Chondrocyte (in vitro differentiated cells): Measurements from ENCODE around the gene PAFAH2. TPM values are rescaled to one million over a fixed set of nuclear protein-coding genes. Genes with fewer than 3 reads are reported as not detected.

Experiments
- DNase-seq: peaks from one replicate; pipeline ENCODE4 v3.0.0; 2021; ENCODE audit warnings: mixed read lengths, low spot score
- H3K27ac Mint-ChIP-seq: one replicate; pipeline ENCODE4 v1.8.0; 2021; ENCODE audit warnings: mild to moderate bottlenecking, moderate library complexity, mixed read lengths; ENCODE audit not compliant: unreplicated experiment
- H3K27me3 Mint-ChIP-seq: 2 replicates; pipeline ENCODE4 v1.8.0; 2021; ENCODE audit warnings: low read depth, mixed read lengths
- H3K36me3 Mint-ChIP-seq: 2 replicates; pipeline ENCODE4 v1.8.0; 2021; ENCODE audit warnings: low read depth, mixed read lengths
- H3K4me1 Mint-ChIP-seq: 2 replicates; pipeline ENCODE4 v1.8.0; 2021; ENCODE audit warnings: low read depth, mild to moderate bottlenecking, mixed read lengths
- H3K4me3 Mint-ChIP-seq: one replicate; pipeline ENCODE4 v1.8.0; 2021; ENCODE audit warnings: mild to moderate bottlenecking, moderate library complexity, mixed read lengths; ENCODE audit not compliant: unreplicated experiment
- H3K9me3 Mint-ChIP-seq: 2 replicates; pipeline ENCODE4 v1.8.0; 2021; ENCODE audit warnings: low read depth, mixed read lengths
- total RNA-seq: library from RNA; stranded (reverse); gene quantifications from 3 replicates; pipeline ENCODE4 v1.2.1, GENCODE V29; 2021
- TF ChIP-seq, protein P1 (sequence below): fragments of 200-600 bp; sonication (generic); IDR thresholded peaks from 2 replicates; pipeline ENCODE4 v1.5.0; 2021; ENCODE audit warnings: antibody characterized with exemption, mild to moderate bottlenecking, moderate library complexity

PAFAH2 gene
- total RNA-seq, 1 donor from 2014 or later, result 10.7 TPM

DNA sequence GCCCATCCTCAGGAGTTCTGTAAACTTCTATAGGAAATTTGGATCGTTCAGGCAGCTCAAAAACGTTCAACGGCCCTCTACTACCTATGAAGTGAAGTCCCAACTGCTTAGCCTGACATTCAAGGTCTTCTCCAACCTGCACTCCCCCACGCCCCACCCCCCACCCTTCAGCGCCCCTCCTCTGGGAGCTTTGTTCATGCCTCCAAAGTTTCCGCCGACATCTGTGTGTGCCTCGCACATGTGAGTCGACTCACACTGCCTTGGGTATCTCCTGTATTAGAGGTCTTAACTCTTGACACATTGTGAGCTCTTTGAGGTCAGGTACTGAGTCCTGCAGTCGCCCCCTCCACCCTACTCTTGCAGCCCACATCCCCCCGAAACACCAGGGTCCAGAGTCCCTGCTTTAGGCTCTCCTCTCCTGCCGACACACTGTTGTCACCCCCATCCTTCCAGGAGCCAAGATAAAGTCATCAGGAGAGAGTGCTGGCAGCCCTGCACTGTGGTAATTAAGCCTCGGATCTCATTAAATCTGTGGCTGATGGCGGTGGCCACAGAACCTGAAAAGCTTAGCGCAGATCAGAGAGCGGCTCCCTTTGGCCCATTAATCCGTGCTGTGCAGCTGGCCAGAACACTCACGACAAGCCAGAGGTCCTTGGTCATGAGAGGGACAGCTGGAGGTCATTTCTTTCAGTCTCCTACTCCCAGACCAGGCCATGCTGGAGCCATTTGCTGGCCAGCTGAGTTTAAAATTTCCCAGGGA lies 1.4 kb upstream of the PAFAH2 start:
- TF ChIP-seq, protein P1, sequence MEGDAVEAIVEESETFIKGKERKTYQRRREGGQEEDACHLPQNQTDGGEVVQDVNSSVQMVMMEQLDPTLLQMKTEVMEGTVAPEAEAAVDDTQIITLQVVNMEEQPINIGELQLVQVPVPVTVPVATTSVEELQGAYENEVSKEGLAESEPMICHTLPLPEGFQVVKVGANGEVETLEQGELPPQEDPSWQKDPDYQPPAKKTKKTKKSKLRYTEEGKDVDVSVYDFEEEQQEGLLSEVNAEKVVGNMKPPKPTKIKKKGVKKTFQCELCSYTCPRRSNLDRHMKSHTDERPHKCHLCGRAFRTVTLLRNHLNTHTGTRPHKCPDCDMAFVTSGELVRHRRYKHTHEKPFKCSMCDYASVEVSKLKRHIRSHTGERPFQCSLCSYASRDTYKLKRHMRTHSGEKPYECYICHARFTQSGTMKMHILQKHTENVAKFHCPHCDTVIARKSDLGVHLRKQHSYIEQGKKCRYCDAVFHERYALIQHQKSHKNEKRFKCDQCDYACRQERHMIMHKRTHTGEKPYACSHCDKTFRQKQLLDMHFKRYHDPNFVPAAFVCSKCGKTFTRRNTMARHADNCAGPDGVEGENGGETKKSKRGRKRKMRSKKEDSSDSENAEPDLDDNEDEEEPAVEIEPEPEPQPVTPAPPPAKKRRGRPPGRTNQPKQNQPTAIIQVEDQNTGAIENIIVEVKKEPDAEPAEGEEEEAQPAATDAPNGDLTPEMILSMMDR, result no peak
- Mint-ChIP-seq H3K4me3 (no peak overlapping the region), H3K27me3 (no peaks in the 10 kb centered on the region), H3K9me3 (no peaks in the 10 kb centered on the region), H3K4me1 (peaks cover 16% of the 10 kb centered on the region), H3K36me3 (no peaks in the 10 kb centered on the region), H3K27ac (no peak overlapping the region)
- DNase-seq, result no peak

DNA sequence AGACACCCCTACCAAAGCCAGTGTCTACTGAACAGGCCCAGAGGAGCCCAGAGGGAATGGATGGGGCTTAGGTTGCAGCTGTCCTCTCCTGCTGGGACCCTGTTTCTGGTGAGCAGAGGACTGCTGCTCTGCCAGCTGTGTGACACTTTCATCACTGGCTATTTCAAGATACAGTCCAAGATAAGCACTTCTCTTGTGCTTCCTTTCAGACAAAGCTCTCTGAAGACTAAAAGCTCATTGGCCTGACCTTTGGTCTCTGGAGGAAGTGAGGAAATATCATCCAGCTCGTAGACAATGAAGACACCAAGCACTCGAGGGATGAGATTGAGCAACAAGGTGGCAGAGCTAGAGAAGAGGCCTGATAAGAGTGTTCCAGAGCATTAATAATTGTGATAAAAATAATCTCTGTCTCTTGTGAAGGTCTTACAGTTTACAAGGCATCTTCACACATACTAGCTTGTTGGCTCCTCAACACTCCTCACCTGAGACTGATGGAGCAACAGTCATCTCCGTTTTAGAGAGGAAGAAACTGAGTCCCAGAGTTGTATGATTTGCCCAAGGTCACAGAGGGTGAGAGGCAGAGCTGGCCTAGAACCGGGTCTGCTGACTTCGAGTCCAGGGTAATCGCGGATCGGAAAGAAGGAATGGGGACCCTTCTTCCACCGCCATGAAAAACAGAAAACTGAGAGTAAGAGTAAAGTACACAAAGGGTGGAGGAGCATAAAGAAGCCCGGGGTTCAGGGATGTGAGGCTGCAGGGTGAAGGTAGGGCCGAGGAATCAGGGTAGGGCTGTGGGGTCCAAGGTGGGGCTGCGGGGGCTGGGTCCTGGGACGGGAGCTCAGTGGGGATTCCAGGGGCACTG lies 666 bp downstream of the PAFAH2 start:
- Mint-ChIP-seq H3K27me3 (no peaks in the 10 kb centered on the region), H3K27ac (peak overlapping the region; percentile 99), H3K4me1 (peaks cover 19% of the 10 kb centered on the region), H3K9me3 (no peaks in the 10 kb centered on the region), H3K36me3 (no peaks in the 10 kb centered on the region), H3K4me3 (peak overlapping the region; percentile 93)
- TF ChIP-seq, protein P1, result no peak
- DNase-seq, result no peak

GRCh38 chr1:25994402-25995150 lies 3.3 kb downstream of the PAFAH2 start:
- H3K4me1 Mint-ChIP-seq, result peaks cover 21% of the 10 kb centered on the region
- TF ChIP-seq, protein P1, result no peak
- H3K9me3 Mint-ChIP-seq, result no peaks in the 10 kb centered on the region
- H3K27me3 Mint-ChIP-seq, result no peaks in the 10 kb centered on the region
- H3K36me3 Mint-ChIP-seq, result no peaks in the 10 kb centered on the region
- H3K27ac Mint-ChIP-seq, result no peak overlapping the region
- no peak overlapping the region for H3K4me3 Mint-ChIP-seq
- DNase-seq, result no peak

GRCh38 chr1:25993197-25993951 lies 4.5 kb downstream of the PAFAH2 start:
- H3K4me3 Mint-ChIP-seq, result no peak overlapping the region
- TF ChIP-seq, protein P1, result no peak

More at GRCh38 chr1:25993197-25993951, 4.5 kb downstream of the PAFAH2 start:
- no peak overlapping the region for H3K27ac Mint-ChIP-seq
- H3K36me3 Mint-ChIP-seq, result no peaks in the 10 kb centered on the region
- peaks cover 18% of the 10 kb centered on the region for H3K4me1 Mint-ChIP-seq
- no peaks in the 10 kb centered on the region for H3K9me3 Mint-ChIP-seq
- H3K27me3 Mint-ChIP-seq, result no peaks in the 10 kb centered on the region
- DNase-seq, result no peak
